HEK293 (cell line): ENCODE results near the gene TM4SF5.

ENCODE experiments used
- CTCF ChIA-PET: fragments of 350-600 bp; formaldehyde crosslinking; extraction: SDS; loops from one replicate; lab custom pipeline; 2021; ENCODE audit warnings: antibody characterized with exemption; lab: Yijun Ruan, JAX
- POLR2A ChIA-PET: fragments of 300-600 bp; formaldehyde crosslinking; extraction: SDS; loops from one replicate; lab custom pipeline; 2020; ENCODE audit warnings: antibody characterized with exemption, inconsistent platforms; lab: Yijun Ruan, JAX
- H3K27ac ChIP-seq: fragments of 200-500 bp; sonication (Bioruptor generic); 2 replicates; pipeline ENCODE4 v1.5.1; 2014; ENCODE audit warnings: low read depth, low read length, control low read depth, inconsistent platforms; ENCODE audit errors: extremely low read depth
- H3K36me3 ChIP-seq, 2 experiments: fragments of 200-500 bp in 1 of 2; sonication (Bioruptor generic) in 1 of 2; 1 replicate in 1 of 2; 2 replicates in 1 of 2; pipeline ENCODE4 v1.5.1; 2014 to 2017; ENCODE audit warnings: inconsistent platforms in 2 of 2, low read length in 2 of 2; ENCODE audit not compliant: control insufficient read depth in 2 of 2, insufficient read depth in 1 of 2
- H3K4me1 ChIP-seq: fragments of 200-500 bp; sonication (Bioruptor generic); 2 replicates; pipeline ENCODE4 v1.5.1; 2014; ENCODE audit warnings: mild to moderate bottlenecking, low read length, inconsistent platforms; ENCODE audit not compliant: control insufficient read depth, insufficient read depth
- H3K4me3 ChIP-seq: 2 replicates; pipeline ENCODE4 v1.5.1; 2011; ENCODE audit warnings: low read depth, mild to moderate bottlenecking, control low read depth, low read length, moderate library complexity
- H3K9me3 ChIP-seq: fragments of 200-500 bp; sonication (Bioruptor generic); 2 replicates; pipeline ENCODE4 v1.5.1; 2014; ENCODE audit warnings: low read depth, low read length, inconsistent platforms; ENCODE audit not compliant: control insufficient read depth, insufficient read depth
- GFI1B ChIP-seq: fragments of 450-650 bp; formaldehyde crosslinking; IDR thresholded peaks from 2 replicates; pipeline ENCODE4 v1.5.1; 2016; ENCODE audit warnings: missing biosample characterization, missing genetic modification characterization
- KLF9 ChIP-seq: fragments of 450-650 bp; formaldehyde crosslinking; IDR thresholded peaks from 2 replicates; pipeline ENCODE4 v1.5.1; 2016; ENCODE audit warnings: missing biosample characterization, missing genetic modification characterization, low read depth
- MEIS1 ChIP-seq: sonication (generic); formaldehyde crosslinking; IDR thresholded peaks from 2 replicates; pipeline ENCODE4 v1.8.1; 2022; ENCODE audit warnings: missing genetic modification reagents, mild to moderate bottlenecking, borderline replicate concordance
- ZIC2 ChIP-seq: fragments of 450-650 bp; formaldehyde crosslinking; IDR thresholded peaks from 2 replicates; pipeline ENCODE4 v1.5.1; 2016; ENCODE audit warnings: missing biosample characterization, missing genetic modification characterization
- ZNF114 ChIP-seq: fragments of 450-650 bp; formaldehyde crosslinking; IDR thresholded peaks from 2 replicates; pipeline ENCODE4 v1.5.0; 2017; ENCODE audit warnings: missing biosample characterization, missing genetic modification characterization
- ZNF132 ChIP-seq: fragments of 450-650 bp; formaldehyde crosslinking; IDR thresholded peaks from 2 replicates; pipeline ENCODE4 v1.5.1; 2017; ENCODE audit warnings: missing biosample characterization, missing genetic modification characterization, borderline replicate concordance
- ZNF23 ChIP-seq: fragments of 450-650 bp; formaldehyde crosslinking; IDR thresholded peaks from 2 replicates; pipeline ENCODE4 v1.5.1; 2016; ENCODE audit warnings: missing biosample characterization, missing genetic modification characterization, borderline replicate concordance
- ZNF362 ChIP-seq: fragments of 450-650 bp; formaldehyde crosslinking; IDR thresholded peaks from 2 replicates; pipeline ENCODE4 v1.5.1; 2016; ENCODE audit warnings: missing biosample characterization, missing genetic modification characterization
- ZNF394 ChIP-seq: fragments of 450-650 bp; formaldehyde crosslinking; IDR thresholded peaks from 2 replicates; pipeline ENCODE4 v1.5.1; 2016; ENCODE audit warnings: missing biosample characterization, missing genetic modification characterization, mild to moderate bottlenecking, moderate library complexity, borderline replicate concordance
- ZNF449 ChIP-seq: fragments of 450-650 bp; formaldehyde crosslinking; IDR thresholded peaks from 2 replicates; pipeline ENCODE4 v1.5.1; 2017; ENCODE audit warnings: missing biosample characterization, mild to moderate bottlenecking, missing genetic modification characterization, moderate library complexity
- ZNF692 ChIP-seq: fragments of 450-650 bp; formaldehyde crosslinking; IDR thresholded peaks from 2 replicates; pipeline ENCODE4 v1.5.1; 2016; ENCODE audit warnings: missing biosample characterization, missing genetic modification characterization
- ZNF704 ChIP-seq: fragments of 450-650 bp; formaldehyde crosslinking; IDR thresholded peaks from 2 replicates; pipeline ENCODE4 v1.5.1; 2016; ENCODE audit warnings: missing biosample characterization, missing genetic modification characterization
- TF ChIP-seq, protein P1 (sequence below): fragments of 450-650 bp; formaldehyde crosslinking; IDR thresholded peaks from 2 replicates; pipeline ENCODE4 v1.5.1; 2016; ENCODE audit warnings: missing biosample characterization, missing genetic modification characterization
- TF ChIP-seq, protein P2 (sequence below): fragments of 450-650 bp; formaldehyde crosslinking; IDR thresholded peaks from 2 replicates; pipeline ENCODE4 v1.5.1; 2016; ENCODE audit warnings: missing biosample characterization, missing genetic modification characterization
- TF ChIP-seq, protein P3 (sequence below): fragments of 450-650 bp; formaldehyde crosslinking; IDR thresholded peaks from 2 replicates; pipeline ENCODE4 v1.5.1; 2016; ENCODE audit warnings: missing biosample characterization, missing genetic modification characterization

The TM4SF5 gene, protein sequence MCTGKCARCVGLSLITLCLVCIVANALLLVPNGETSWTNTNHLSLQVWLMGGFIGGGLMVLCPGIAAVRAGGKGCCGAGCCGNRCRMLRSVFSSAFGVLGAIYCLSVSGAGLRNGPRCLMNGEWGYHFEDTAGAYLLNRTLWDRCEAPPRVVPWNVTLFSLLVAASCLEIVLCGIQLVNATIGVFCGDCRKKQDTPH

DNA sequence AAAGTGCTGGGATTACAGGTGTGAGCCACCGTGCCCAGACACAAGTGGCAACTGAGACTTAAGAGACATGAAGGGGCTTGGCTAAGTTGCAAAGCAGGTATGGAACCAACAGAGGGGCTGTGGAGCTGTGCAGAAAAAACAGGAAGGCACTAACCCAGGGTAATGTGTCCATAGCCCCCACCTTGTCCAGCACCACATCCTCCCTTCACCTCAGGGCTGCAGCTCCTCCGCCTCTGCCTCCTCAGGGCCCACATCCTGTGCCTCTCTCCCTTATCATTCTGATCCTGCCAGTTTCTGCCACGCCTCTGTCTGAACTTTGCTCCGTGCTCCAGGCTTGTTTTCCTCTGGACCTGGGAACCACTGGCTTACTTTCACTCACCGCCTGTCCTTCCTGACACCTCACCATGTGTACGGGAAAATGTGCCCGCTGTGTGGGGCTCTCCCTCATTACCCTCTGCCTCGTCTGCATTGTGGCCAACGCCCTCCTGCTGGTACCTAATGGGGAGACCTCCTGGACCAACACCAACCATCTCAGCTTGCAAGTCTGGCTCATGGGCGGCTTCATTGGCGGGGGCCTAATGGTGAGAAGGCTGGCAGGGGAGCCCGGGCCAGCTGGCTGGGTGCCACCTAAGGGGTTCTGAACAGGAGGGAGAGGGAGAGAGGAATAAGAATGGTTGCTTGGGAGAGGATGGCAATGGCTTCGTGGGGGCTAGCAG is at the start of gene TM4SF5:
Gene TM4SF5 (plus strand): TSS at position 368 of the 716 bp plus-strand sequence. CDS start 37 bp downstream, at position 405.
- CTCF ChIA-PET = interaction anchor here (0.7 to 2.0 kb wide), 3 partner anchors 11 to 20 kb away, joined by 3 to 9 read pairs (median 4); no protein-coding TSS in a partner anchor
- POLR2A ChIA-PET = no interaction called here
- H3K4me3 ChIP-seq = no peak within 1 kb of the TSS

DNA sequence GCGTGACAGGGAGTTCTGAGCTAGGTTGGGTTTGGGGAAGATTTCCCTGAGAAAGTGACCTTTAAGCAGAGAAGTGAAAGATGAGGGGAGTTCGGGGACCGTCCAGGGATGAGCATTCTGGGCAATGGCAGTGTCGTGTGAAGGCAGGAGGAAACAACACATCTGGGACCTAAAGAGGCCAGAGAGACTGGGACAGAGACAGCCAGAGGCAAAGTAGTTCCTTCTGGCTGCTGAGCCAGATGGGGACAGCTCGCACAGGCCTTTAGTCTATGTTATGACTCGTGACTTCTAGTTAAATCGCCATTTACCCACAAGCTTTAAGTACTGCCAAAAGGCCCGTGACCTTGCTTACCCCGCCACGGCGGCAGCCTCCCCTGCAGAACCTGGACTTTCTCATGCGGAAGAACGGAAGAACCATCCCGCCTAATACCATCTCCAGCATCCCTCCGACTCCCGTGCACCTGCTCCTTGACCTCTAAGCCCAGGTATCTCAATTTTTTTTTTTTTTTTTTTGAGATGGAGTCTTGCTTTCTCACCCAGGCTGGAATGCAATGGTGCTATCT is 48.9 kb upstream of the TM4SF5 start:
- POLR2A ChIA-PET = interaction anchor here (0.7 to 1.9 kb wide), 3 partner anchors 13 to 123 kb away, joined by 3 to 7 read pairs (median 6); partner anchors contain the start of gene ARRB2
- H3K36me3 ChIP-seq = peaks cover 4 to 30% of the 10 kb centered on the region in 2 experiments; a peak in 2 of 3 replicates
- CTCF ChIA-PET = interaction anchor here (0.6 to 2.5 kb wide), 2 partner anchors 67 to 106 kb away, joined by 5 to 16 read pairs; partner anchors contain the start of gene GLTPD2
- H3K4me3 ChIP-seq = no peak overlapping the region
- no peaks in the 10 kb centered on the region for H3K9me3 ChIP-seq
- H3K4me1 ChIP-seq = peaks cover 31% of the 10 kb centered on the region
- H3K27ac ChIP-seq = no peak overlapping the region
- TF ChIP-seq ZNF394 (tag by site-specific recombination) = no peak
- no peak for TF ChIP-seq ZNF114
- TF ChIP-seq MEIS1 (CRISPR knock-in tag) = no peak
- TF ChIP-seq ZNF132 (tag by site-specific recombination) = no peak
- TF ChIP-seq, protein P1, sequence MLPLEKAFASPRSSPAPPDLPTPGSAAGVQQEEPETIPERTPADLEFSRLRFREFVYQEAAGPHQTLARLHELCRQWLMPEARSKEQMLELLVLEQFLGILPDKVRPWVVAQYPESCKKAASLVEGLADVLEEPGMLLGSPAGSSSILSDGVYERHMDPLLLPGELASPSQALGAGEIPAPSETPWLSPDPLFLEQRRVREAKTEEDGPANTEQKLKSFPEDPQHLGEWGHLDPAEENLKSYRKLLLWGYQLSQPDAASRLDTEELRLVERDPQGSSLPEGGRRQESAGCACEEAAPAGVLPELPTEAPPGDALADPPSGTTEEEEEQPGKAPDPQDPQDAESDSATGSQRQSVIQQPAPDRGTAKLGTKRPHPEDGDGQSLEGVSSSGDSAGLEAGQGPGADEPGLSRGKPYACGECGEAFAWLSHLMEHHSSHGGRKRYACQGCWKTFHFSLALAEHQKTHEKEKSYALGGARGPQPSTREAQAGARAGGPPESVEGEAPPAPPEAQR (tag by site-specific recombination) = no peak
- no peak for TF ChIP-seq KLF9 (tag by site-specific recombination)
- TF ChIP-seq ZIC2 (tag by site-specific recombination) = no peak
- TF ChIP-seq, protein P2, sequence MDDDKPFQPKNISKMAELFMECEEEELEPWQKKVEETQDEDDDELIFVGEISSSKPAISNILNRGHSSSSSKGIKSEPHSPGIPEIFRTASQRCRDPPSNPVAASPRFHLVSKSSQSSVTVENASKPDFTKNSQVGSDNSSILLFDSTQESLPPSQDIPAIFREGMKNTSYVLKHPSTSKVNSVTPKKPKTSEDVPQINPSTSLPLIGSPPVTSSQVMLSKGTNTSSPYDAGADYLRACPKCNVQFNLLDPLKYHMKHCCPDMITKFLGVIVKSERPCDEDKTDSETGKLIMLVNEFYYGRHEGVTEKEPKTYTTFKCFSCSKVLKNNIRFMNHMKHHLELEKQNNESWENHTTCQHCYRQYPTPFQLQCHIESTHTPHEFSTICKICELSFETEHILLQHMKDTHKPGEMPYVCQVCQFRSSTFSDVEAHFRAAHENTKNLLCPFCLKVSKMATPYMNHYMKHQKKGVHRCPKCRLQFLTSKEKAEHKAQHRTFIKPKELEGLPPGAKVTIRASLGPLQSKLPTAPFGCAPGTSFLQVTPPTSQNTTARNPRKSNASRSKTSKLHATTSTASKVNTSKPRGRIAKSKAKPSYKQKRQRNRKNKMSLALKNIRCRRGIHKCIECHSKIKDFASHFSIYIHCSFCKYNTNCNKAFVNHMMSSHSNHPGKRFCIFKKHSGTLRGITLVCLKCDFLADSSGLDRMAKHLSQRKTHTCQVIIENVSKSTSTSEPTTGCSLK (tag by site-specific recombination) = no peak
- no peak for TF ChIP-seq ZNF692
- no peak for TF ChIP-seq ZNF704 (tag by site-specific recombination)
- no peak for TF ChIP-seq ZNF449 (tag by site-specific recombination)

More for the DNA sequence above, at the start of gene TM4SF5:
- no peaks in the 10 kb centered on the region for H3K9me3 ChIP-seq
- H3K36me3 ChIP-seq = no peaks in the 10 kb centered on the region
- H3K27ac ChIP-seq = no peak within 1 kb of the TSS
- peak; percentile 86 for TF ChIP-seq ZIC2 (tag by site-specific recombination)
- TF ChIP-seq ZNF23 (tag by site-specific recombination) = no peak
- TF ChIP-seq ZNF449 (tag by site-specific recombination) = 0 out of 2 replicates have a peak, but pooled peaks have one; percentile 20
- TF ChIP-seq, protein P3, sequence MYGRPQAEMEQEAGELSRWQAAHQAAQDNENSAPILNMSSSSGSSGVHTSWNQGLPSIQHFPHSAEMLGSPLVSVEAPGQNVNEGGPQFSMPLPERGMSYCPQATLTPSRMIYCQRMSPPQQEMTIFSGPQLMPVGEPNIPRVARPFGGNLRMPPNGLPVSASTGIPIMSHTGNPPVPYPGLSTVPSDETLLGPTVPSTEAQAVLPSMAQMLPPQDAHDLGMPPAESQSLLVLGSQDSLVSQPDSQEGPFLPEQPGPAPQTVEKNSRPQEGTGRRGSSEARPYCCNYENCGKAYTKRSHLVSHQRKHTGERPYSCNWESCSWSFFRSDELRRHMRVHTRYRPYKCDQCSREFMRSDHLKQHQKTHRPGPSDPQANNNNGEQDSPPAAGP (tag by site-specific recombination) = no peak
- no peak for TF ChIP-seq ZNF362 (tag by site-specific recombination)
- TF ChIP-seq GFI1B (tag by site-specific recombination) = no peak
- TF ChIP-seq, all 188 proteins: peak for 2
- H3K4me1 ChIP-seq = no peaks in the 10 kb centered on the region
